OCI-LY3 (cell line): ENCODE measurements around the gene CRYBG3.

ENCODE experiments used
- H2AFZ ChIP-seq: fragments of 200-600, 300-600 bp; shearing (Covaris generic); 2 replicates; pipeline ENCODE4 v1.6.0; 2014; ENCODE audit warnings: antibody characterized with exemption, low read depth, low read length
- H3K27ac ChIP-seq: fragments of 200-600, 300-600 bp; sonication (generic); 2 replicates; pipeline ENCODE4 v1.5.1; 2014; ENCODE audit warnings: mild to moderate bottlenecking, low read length, moderate library complexity, mixed read lengths
- H3K27me3 ChIP-seq: fragments of 200-600, 300-600 bp; sonication (generic); 2 replicates; pipeline ENCODE4 v1.6.1; 2014; ENCODE audit warnings: low read depth, low read length, mixed read lengths
- H3K36me3 ChIP-seq: fragments of 200-600, 300-600 bp; sonication (generic); replicated peaks from 2 replicates; pipeline ENCODE3; 2014; ENCODE audit warnings: low read depth, low read length, mixed read lengths
- H3K4me1 ChIP-seq: fragments of 300-600, 200-600 bp; sonication (generic); 2 replicates; pipeline ENCODE4 v1.6.1; 2014; ENCODE audit warnings: low read length, mixed read lengths
- H3K4me2 ChIP-seq: fragments of 200-600, 300-600 bp; sonication (generic); 2 replicates; pipeline ENCODE4 v1.6.1; 2014; ENCODE audit warnings: low read length, mixed read lengths
- H3K4me3 ChIP-seq: fragments of 300-600, 200-600 bp; sonication (generic); 2 replicates; pipeline ENCODE4 v1.5.1; 2014; ENCODE audit warnings: antibody characterized with exemption, mild to moderate bottlenecking, low read length, moderate library complexity
- H3K79me2 ChIP-seq: fragments of 300-600, 200-600 bp; shearing (Covaris generic); 2 replicates; pipeline ENCODE4 v1.6.1; 2014; ENCODE audit warnings: mild to moderate bottlenecking, low read length, mixed read lengths
- H3K9ac ChIP-seq: fragments of 300-600, 200-600 bp; shearing (Covaris generic); 2 replicates; pipeline ENCODE4 v1.6.0; 2014; ENCODE audit warnings: mild to moderate bottlenecking, low read length, moderate library complexity
- H3K9me3 ChIP-seq: fragments of 200-600, 300-600 bp; shearing (Covaris generic); 2 replicates; pipeline ENCODE4 v1.6.1; 2014; ENCODE audit warnings: low read length, mixed read lengths; ENCODE audit not compliant: insufficient read depth
- H4K20me1 ChIP-seq: fragments of 200-600, 300-600 bp; sonication (generic); 2 replicates; pipeline ENCODE4 v1.6.1; 2016; ENCODE audit warnings: low read length, mixed read lengths; ENCODE audit not compliant: insufficient read depth
- CTCF ChIP-seq: fragments of 200-600, 300-600 bp; sonication (generic); IDR thresholded peaks from 2 replicates; pipeline ENCODE4 v1.5.1; 2014; ENCODE audit warnings: antibody characterized with exemption, low read length, low read depth
- EZH2phosphoT487 ChIP-seq: fragments of 200-600 bp; shearing (Covaris generic); IDR thresholded peaks from 2 replicates; pipeline ENCODE4 v1.6.1; 2018; ENCODE audit warnings: antibody characterized with exemption, mixed run types, low read depth

The CRYBG3 gene

GRCh38 chr3:97993526-97993925 is 171.7 kb downstream of the CRYBG3 start:
- Histone ChIP-seq H2AFZ (no peak overlapping the region), H3K27me3 (no peaks in the 10 kb centered on the region), H3K79me2 (no peaks in the 10 kb centered on the region), H3K4me3 (no peak overlapping the region), H3K27ac (no peak overlapping the region), H3K4me2 (no peak overlapping the region), H3K9ac (no peak overlapping the region), H3K36me3 (no peaks in the 10 kb centered on the region), H3K9me3 (no peaks in the 10 kb centered on the region), H3K4me1 (peaks cover 14% of the 10 kb centered on the region), H4K20me1 (no peaks in the 10 kb centered on the region)
- TF ChIP-seq EZH2phosphoT487 (no peak), CTCF (no peak)

GRCh38 chr3:97994328-97994945 is 172.6 kb downstream of the CRYBG3 start:
- no peak for TF ChIP-seq CTCF
- TF ChIP-seq EZH2phosphoT487 = no peak
- H3K36me3 ChIP-seq = no peaks in the 10 kb centered on the region
- H2AFZ ChIP-seq = no peak overlapping the region
- no peak overlapping the region for H3K4me2 ChIP-seq
- H4K20me1 ChIP-seq = no peaks in the 10 kb centered on the region
- H3K9ac ChIP-seq = no peak overlapping the region
- H3K79me2 ChIP-seq = no peaks in the 10 kb centered on the region
- no peak overlapping the region for H3K27ac ChIP-seq
- no peak overlapping the region for H3K4me3 ChIP-seq
- H3K27me3 ChIP-seq = no peaks in the 10 kb centered on the region
- H3K4me1 ChIP-seq = peaks cover 14% of the 10 kb centered on the region
- no peaks in the 10 kb centered on the region for H3K9me3 ChIP-seq
